Cardiac fibroblast (primary cell): ENCODE results near the gene POLR1B.
A peak's percentile ranks its signal among the peaks of the same experiment; 100 is the strongest.

ENCODE experiments used
- DNase-seq, 2 donors: peaks; one replicate each; pipeline versions ENCODE4 v3.0.0 to v3.0.0-alpha.2; 2010; ENCODE audit warnings: low read depth in 2 of 2
- H3K4me3 ChIP-seq, 2 donors: replicated peaks in 1 of 2; 1 replicate in 1 of 2; 2 replicates in 1 of 2; pipeline ENCODE4 v1.5.1; 2011; ENCODE audit warnings: low read depth in 2 of 2, low read length in 2 of 2, mild to moderate bottlenecking in 2 of 2, moderate library complexity in 1 of 2
- TF ChIP-seq, protein P1 (sequence below): IDR thresholded peaks from one replicate; pipeline ENCODE4 v1.5.1; 2011; ENCODE audit warnings: low read depth, mild to moderate bottlenecking, low read length, inconsistent platforms

The POLR1B gene

DNA sequence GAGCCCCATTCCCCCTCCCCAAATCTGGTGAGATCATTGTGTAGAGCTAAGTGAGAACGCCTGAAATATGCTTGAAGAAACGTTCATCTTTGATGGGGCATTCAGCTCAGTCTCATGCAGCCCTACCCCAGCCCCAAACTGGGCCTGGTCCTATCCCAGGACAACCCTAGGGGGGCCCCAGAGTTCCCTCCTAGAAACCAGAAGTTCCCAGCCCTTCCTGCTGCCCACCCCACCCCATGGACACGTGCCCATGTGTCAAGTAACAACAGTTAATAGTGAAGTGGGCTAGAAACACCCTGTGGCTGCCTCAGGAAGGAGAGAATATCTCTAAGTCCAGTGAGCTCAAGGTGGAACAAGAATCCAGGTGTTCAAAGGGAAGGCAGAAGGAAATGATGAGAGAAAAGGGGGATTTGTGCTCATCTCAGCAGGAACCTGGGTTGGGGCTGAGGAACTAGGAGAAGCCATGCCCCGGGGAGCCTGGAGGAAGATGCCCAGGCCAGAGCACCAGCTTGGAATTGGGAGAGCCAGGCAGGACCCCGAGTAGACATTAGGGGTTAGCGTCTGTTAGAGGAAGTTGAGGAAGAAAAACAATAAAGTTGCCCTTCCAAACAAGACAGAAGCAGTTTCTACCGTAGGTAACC is 83.3 kb downstream of the POLR1B start:
- TF ChIP-seq, protein P1, sequence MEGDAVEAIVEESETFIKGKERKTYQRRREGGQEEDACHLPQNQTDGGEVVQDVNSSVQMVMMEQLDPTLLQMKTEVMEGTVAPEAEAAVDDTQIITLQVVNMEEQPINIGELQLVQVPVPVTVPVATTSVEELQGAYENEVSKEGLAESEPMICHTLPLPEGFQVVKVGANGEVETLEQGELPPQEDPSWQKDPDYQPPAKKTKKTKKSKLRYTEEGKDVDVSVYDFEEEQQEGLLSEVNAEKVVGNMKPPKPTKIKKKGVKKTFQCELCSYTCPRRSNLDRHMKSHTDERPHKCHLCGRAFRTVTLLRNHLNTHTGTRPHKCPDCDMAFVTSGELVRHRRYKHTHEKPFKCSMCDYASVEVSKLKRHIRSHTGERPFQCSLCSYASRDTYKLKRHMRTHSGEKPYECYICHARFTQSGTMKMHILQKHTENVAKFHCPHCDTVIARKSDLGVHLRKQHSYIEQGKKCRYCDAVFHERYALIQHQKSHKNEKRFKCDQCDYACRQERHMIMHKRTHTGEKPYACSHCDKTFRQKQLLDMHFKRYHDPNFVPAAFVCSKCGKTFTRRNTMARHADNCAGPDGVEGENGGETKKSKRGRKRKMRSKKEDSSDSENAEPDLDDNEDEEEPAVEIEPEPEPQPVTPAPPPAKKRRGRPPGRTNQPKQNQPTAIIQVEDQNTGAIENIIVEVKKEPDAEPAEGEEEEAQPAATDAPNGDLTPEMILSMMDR = no peak
- no peak overlapping the region for H3K4me3 ChIP-seq

DNA sequence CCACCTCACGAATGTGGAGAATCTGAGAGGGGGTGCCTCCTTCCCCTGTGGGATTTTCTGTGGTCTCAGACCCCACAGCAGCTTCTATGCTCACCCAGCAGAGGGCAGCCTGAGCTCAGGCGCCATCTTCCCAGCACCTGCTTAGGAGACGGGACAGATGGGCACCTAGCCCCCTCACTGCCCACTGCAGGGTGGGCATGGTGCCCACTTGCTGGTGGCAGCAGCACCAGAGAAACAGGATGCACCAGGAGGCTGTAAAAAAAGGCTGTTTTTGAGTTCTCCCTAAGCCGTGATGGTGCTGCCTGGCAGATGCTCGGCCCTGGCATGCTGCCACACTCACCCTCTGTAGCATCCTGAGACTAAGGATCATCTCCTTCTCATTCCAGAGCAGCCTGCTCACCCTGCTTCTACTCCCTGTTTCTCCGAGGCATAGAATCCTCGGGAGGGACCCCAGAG is 84.4 kb downstream of the POLR1B start:
- peak overlapping the region; percentile 8 to 37 for H3K4me3 ChIP-seq
- TF ChIP-seq, protein P1 = peak; percentile 92
- DNase-seq = peak; percentile 77 to 80

More for the DNA sequence above, 83.3 kb downstream of the POLR1B start:
- DNase-seq = no peak
